SW480 (cell line): ENCODE results near the gene SZT2.

Source experiments
- DNase-seq: peaks from one replicate; pipeline ENCODE4 v3.0.0-alpha.2; 2016; ENCODE audit warnings: low spot score

Gene SZT2

DNA sequence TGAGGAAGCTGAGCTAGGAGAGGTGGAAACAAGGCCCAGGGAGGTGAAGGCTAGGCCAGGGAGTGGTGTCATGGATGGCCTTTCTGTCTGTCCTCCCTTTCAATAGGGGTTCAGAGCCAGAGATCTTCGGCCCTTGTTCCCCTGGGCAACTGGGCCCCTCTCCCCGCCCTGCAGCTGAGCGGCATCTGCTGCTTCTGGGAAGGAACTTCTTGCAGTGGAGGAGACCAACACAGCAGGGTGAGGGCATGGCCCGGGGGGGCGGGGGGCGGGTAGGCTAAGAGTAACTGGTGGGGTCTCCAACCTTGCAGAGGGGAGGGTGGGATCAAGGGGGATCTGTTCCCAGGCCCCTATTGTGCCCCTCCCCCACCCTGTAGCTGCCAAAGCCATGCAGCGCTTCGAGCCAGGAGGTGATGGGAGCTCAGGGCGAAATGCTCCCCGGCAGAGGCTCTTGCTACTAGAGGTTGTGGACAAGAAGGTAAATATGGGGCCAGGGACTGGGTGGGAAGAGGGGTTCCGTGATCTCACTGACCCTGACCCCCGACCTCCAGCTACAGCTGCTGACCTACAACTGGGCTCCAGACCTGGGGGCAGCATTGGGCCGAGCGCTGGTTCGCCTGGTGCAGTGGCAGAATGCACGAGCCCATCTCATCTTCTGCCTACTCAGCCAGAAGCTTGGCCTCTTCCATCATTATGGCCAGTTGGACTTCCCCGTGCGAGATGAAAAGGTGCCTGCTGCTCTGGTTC is 52.4 kb downstream of the SZT2 start:
- no peak for DNase-seq

DNA sequence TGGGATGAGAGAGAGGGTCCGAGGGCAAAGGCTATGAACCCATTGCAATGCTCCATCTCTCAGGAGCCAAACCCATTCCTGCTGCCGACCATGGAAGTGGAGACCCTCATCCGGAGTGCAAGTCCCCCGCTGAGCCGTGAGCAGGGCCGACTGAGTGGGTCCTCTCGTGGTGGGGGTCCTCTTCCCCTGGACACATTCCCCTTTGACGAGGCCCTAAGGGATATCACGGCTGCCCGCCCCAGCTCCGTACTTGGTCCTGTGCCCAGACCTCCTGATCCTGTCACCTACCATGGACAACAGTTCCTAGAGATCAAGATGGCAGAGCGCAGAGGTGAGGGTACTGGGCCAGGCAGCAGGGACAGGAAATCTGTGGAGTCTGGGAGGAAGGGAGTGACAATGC is 53.1 kb downstream of the SZT2 start:
- DNase-seq: no peak

DNA sequence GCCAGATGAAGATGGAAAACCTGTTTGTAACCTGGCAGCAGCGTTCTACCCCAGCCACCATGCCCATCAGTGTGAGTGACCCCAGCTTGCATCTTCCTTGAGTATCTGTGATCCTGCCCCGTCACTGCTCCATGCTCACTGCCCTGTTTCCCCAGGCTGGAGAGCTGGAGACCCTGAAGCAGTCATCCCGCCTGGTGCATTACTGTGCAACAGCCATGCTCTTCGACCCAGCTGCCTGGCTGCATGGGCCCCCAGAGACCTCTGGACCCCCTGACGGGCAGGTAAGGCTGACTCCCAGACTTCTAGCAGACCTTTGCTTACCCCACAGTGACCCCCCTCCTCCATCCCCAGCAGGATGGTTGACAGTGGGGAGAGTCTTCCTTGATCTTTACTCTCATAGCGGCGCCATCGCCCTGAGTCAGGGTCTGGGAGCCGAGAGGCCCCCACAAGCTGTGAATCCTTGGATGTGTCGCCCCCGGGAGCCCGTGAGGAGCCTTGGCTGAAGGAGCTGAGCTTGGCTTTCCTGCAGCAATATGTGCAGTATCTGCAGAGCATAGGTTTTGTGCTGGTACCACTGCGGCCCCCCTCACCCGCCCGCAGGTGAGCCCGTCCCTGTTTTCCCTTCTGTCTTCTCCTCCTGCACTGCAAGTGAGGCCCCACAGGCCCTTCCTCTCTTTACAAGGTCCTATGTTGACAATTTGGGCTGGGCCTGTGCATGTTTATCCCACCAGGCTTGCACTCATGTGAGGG is 53.7 kb downstream of the SZT2 start:
- DNase-seq: no peak

DNA sequence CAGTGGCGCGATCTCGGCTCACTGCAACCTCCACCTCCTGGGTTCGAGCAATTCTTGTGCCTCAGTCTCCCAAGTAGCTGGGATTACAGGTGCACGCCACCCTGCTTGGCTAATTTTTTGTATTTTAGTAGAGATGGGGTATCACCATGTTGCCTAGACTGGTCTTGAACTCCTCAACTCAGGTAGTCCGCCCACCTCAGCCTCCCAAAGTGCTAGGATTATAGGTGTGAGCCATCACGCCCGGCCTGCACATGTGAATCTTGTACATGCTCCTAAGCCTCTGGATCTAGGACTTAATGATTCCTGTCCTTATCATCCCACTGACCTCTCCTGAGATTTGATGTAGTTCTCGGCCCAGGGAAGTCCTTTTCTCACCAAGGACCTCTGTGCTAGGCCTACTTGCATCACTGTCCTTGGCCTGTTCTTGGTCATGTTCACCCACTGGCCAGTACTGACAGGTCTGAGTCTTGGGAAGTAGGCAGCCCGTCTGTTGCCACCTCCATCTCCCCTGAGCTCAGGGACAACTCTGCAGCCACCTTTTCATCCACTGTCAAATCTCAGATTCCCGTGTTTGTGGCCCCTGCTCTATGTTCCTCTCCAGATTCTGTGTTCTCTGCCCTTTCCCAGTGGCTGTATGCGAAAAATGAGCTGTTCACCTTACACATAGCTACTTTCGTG is 54.6 kb downstream of the SZT2 start:
- DNase-seq: no peak

DNA sequence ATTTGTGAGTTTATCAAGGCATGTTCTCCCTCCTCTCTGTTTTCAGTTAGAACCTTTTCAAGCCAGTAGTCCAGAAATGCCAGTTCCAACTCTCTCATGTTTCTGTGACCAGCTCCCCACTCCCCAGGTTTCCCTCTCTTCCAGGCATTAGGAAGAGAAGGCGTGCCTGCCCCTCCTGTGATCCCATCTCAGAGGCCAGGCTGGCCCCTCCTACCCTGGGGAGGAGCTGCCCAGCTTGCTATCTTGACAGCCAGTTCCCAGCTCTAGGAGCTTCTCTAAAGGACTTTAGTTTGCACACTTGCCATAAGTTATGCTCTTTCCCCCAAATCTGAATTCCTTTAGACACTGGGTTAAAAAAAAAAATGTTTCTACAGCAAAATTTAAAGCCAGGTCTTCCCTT is 55.1 kb downstream of the SZT2 start:
- DNase-seq: no peak

DNA sequence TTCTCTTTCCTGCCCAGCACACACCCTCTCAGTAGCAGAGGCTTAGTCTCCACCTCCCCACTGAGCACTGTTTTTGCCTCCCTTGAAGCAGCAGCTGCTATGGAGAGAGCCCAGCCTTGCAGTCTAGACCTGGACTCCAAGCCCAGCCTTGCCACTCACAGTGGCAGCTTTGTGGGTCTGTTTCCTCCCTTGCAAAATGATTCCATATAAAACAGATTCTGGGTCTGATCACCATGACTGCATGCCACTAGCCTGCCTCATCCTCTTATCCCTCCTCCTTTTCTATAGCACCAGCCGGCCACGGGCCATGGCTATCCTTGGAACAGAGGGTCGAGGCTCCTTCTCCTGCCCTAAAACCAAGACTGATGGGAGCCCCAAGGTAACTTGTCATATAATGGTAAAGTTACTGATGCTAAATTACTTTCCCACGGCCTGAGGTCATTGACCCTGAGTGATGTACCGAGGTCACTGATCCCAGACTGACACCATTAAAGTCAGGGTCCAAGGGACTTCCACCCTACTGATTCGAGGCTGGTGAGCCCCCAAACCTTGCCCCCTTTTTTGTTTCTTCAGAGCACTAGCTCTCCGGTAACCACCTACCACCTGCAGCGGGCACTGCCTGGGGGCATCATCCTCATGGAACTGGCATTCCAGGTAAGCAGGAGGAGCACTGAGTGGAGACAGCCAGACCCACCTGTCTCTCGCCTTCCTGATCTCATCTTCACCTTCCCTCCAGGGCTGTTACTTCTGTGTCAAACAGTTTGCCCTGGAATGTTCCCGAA is 56.1 kb downstream of the SZT2 start:
- DNase-seq: no peak

DNA sequence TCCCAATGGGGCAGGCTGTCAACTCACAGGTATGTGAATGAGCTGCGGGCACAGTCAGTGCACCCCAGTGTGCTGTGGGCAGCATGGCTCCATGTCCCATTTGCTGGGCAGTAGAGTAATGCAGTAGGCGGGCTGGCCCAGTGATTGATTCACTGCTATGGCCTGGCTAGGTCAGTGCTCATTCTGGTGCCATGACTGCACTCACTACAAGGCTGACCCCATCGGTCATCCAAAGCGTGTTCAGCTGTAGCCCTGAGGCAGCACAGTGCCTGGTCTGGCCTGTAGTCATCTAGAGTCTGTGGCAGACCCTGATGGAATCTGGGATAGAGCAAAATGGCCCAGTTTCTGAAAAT is 56.7 kb downstream of the SZT2 start:
- no peak for DNase-seq

DNA sequence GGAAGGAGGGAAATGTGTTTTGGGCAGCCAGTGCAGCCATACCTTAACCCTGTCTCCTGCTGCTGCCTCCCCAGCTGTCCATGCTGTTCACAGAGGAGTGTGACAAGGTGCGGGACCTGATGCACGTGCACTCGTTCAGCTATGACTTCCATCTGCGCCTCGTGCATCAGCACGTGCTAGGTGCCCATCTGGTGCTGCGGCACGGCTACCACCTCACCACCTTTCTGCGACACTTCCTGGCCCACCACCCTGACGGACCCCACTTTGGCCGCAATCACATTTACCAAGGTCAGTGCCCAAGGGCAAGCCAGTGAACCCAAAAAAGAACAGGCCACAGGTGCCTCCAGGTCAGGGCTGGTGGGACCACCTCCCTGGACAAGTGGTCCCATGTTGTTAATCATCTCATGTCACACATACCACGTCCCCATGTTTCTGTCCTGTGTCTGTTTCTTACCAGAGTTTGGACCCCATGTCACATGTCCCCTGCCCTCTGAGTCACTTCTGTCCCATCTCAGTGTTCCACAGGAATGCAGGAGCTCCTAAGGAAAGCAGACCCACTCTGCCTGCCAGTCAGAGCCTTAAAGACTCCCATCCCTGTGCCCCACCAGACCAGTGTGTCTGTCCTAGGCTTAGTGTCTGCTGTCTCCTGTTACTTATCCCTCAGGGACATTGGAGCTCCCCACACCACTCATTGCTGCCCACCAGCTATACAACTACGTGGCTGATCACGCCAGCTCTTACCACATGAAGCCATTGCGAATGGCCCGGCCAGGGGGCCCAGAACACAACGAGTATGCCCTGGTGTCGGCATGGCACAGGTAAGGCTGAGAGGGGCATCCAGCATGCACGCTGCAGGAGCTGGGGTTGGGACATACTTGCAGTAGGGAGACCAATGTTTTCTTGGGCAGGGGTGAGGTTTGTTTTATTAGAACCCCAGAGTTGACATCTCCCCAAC is 57.5 kb downstream of the SZT2 start:
- no peak for DNase-seq

DNA sequence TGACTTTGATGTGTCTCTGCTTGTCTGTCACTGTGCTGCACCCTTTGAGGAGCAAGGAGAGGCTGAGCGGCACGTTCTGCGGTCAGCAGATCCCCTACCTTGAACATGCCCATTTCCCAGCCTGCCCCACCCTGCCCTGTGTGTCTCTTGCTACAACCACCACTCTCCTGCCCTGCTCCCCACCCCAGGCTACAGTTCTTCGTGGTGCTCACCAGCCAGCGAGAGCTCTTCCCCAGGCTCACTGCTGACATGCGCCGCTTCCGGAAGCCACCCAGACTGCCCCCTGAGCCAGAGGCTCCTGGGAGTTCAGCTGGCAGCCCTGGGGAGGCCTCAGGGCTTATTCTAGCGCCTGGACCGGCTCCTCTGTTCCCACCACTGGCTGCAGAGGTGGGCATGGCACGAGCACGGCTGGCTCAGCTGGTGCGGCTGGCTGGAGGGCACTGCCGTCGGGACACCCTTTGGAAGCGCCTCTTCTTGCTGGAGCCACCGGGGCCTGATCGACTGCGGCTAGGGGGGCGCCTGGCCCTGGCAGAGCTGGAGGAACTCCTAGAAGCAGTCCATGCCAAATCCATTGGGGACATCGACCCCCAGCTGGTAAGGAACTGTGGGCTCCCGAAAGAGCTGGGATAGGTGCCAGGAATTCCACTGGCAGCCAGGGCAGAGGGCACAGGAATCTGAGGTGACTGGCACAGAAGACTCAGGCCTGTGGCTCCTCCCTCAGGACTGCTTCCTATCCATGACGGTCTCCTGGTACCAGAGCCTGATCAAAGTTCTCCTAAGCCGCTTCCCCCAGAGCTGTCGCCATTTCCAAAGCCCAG is 58.4 kb downstream of the SZT2 start:
- DNase-seq: no peak

DNA sequence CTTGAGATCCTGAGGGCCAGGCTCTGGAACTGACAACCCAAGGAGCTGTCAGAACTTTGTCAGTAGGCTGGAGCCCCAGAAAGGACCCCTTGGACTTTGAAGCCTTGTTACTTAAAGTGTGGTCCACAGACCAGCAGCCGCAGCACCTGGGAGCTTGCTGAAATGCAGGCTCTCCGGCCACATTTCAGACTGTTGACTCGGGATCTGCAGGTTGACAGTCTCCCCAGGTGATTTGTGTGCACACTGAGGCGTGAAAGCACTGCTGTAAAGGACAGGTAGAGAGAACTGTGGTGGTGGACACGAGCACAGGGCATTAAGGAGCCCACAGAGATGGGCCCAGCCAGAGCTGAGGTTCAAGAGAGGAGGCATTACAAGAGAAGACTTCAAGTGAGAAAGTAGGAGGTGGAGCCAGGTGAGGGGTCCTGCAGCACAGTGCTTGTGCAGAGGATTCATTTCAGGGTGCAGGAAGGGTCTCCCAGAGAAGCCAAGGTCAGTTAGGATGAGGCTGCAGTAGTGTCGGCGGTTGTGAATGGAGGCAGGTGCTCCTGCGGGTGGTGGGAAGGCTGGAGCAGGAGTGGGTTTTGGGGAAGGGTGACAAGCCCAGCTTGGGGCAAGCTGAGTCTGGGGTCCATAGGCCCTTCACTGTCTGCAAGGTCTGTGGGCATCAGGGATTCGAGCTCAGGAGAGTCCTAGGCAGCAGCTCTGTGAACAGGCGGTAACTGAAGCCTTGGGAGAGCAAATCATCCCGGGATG is 59.4 kb downstream of the SZT2 start:
- no peak for DNase-seq

DNA sequence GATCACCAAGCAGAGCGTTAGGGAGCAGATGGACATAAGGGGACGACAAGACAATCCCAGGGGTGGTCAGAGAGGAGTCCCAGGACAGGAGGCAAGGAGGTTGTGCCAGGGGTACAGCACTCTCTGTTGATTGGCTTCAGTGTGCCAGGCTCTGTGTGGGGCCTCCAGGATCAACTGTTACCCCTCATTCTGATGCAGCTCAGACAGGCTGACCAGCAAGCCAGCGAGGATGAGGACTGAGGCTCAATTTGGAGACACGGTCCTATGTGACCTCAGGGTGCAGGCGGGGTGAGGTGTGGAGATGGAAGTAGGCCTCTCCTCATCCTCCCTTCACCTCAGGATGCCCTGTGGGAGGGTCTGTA is 60.0 kb downstream of the SZT2 start:
- DNase-seq: no peak

DNA sequence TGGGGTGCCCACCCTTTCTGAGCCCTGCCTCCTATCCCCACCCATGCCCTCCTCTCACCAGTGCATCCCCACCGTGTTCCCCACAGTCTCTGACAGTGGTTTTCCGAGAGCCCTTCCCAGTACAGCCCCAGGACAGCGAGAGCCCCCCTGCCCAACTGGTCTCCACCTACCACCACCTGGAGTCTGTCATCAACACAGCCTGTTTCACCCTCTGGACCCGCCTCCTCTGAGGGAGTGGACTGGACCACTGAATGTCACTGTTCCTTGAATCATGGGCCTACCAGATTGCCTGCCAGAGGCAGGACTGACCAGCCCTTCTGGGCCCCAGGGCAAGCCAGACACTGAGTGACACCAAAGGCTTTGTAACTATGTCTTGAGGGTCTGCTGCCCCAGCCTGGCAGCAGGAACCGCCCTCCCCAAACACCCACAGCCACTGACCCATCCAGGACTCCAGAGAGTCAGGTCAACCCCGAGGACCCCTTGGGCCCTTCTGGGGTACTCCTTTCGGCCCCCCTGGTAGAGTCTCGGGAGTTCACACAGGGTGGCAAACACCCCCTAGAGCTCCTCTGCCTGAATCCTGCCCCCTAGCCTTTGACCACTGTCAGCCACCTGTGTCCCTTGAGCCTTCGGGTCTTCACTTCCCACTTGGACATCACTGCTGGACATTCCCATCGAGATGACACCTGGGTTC is 60.7 kb downstream of the SZT2 start:
- no peak for DNase-seq

DNA sequence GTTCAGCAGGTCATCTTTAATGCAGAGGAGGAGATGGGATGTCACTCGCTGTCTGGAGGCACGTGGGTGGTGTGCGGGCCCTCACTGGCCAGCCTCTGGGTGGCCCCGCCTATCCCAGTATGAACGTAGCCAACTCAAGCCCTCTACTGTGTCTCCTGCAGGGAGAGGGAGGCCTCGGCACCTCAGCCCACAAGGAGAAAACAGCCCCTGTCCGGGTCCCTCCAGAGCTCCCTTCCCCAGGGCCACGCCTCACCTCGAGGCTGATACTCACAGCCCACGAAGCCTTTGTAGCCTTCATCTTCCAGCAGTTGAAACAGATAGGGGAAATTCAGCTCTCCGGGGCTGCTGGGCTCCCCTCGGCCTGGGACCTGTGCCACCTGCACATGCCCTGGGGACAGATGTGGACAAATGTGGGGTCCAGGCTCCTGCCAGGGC is 61.5 kb downstream of the SZT2 start:
- DNase-seq: no peak

DNA sequence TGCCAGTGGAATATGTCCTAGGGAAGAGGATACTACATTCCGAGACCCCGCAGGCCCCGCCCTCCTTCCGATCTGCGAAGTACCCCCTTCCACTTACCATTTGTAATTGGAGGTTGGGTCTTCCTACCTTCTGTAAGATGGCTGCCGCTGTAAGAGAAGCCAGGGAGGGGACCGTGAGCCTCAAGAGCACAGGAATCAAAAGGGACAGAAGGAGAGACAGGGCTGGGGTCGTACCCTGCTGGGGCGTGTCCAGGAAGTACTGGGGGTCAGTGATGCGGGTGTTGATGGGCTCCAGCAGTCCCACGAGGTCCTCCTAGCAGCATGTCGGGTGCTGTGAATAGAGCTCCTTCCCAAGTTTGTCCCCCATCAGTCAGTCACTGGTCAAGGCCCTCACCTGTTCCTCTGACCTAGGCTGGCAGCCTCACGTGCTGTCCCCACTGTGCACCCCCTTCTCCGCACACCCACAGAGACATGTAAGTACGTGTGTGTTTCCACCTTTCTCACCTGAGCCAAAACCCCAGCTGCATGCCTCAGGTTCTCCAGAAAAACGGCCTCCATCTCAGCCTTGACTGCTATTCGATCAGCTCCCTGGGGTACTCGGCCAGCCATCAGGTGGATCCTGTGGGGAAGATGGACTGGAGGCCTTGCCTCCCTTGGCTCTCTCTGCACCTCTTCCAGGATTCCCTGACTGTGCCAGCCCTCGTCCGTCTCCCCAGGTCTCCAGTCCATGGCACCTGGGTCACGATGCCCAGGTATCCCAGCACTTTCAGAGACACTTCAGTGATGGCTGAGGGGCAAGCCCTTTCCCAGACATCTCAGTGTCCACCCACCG is 62.2 kb downstream of the SZT2 start:
- DNase-seq: no peak

DNA sequence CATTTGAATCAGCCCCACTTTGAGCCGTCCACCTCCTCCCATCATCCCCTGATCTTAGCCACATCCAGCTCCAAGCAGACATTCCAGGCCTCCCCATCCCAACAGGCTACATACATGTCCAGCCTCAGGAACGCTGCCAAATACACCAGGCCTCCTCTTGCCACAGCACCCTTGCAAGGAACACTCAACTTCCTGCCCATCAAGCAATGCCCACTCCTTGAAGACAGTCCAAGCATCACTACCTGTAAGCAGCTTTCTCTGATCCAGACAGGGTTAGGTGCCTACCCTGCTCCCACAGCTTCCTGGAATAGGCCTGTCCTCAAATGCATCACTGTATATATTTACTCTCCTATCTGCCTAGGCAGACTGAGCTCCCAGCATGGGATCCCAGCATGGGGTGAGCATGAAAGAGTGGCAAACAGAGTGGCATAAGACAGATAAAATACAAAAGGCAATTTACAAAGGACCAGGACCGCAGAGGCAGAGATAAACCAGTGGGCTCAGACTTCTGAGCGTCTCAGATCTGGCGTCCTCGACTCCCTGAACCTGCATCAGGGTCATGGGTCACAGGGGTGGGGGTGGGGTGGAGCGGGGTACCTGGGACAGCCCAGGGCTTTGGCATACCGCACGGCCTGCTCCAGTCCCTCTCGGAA is 63.2 kb downstream of the SZT2 start:
- peak; percentile 19 for DNase-seq

DNA sequence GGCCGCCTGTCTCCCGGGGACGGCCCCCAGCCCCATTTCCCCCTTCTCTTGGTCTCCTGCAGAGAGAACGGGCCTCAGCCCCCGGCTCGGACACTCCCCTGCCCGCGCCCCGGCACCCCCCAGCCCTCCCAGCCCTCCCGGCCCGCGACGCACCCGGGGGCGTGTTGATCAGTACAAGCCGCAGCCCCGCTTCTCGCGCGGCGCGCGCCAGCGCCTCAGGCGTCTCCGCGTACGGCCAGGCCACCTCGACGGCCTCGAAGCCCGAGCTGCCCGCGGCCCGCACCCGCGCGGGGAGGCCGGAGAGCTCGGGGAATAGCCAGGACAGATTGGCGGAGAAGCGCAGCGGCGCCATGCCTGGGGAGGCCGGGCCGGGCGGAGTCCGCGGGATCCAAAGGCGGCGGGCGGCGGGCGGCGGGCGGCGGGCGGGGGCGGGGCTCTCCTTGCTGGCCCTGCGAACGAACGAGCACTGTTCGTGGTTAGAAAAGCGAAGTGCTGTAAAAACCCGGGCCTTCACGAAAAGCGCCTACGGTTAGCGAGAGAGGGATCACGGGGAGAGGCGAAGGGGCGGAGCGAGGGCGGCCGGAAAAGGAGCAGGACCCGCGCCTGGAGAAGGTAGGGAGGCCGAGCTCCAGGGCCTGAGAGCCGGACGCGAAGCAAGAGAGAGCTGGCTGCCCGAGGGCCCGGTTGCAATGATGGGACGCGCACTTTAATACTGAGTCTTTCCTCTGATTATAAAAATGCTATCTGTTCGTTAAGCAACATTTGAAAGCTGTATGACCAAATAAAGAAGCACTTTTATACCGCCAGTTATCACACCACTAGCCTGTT is 64.0 kb downstream of the SZT2 start, which contains the start of gene HYI:
HYI (minus strand) TSS at position 490 of the 828 bp plus-strand sequence; CDS start at position 352, 138 bp downstream.
- peak; percentile 82 for DNase-seq
